Pulmonary artery endothelial cell (primary cell): ENCODE data around the gene MYO18B. TPM values are rescaled to one million over a fixed set of nuclear protein-coding genes. Genes with fewer than 3 reads are reported as not detected.

Source experiments
- DNase-seq: peaks from one replicate; pipeline ENCODE4 v3.0.0-alpha.2; 2011; ENCODE audit warnings: low read depth, low spot score
- total RNA-seq: library from RNA; depleted of rRNA; stranded (reverse); fragments of >200 nt; gene quantifications from 2 replicates; pipeline ENCODE4 v1.2.3, GENCODE V29; 2014

Gene MYO18B
- total RNA-seq, 1 donor from 2014 or later = not detected

DNA sequence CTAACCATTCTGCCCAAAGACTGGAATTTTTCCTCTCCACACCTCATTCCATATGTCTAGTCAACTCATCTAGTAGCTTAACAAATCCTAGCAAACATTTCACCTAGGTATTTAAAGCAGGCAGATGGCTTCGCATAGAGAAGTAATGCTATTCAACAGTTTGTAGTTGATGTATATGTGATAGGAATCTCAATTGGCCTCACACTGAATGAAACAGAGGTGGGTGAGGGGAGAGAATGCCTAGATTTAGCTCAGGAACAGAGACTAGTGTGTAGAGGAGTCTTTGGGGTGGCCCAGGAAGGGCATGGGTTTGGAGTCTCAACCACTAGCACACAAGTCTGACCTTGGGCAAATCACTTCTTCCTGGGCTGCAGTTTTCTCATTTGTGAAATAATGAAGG, 196.2 kb downstream of the MYO18B start:
- no peak for DNase-seq

- no peak for DNase-seq
Measured at GRCh38 chr22:25939384-25939783, 197.4 kb downstream of the MYO18B start.

DNA sequence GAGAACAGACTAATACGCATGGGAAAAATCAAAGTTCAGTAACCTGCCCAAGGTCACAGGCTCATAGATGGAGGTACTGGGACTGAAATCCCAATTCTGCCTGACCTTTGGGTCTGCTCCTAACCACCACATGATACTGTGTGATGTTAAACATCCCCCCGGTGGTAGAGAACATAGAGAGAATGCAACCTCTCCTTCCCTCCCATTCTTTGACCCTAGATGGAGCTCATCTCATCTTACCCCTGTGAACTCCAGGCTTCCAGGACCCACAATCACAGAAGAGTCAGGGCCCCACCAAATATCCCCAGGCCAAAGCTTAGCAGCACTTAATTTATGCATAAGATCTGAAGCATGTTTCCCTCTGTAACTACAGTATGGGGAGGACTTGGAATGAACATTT, 198.5 kb downstream of the MYO18B start:
- DNase-seq = no peak

DNA sequence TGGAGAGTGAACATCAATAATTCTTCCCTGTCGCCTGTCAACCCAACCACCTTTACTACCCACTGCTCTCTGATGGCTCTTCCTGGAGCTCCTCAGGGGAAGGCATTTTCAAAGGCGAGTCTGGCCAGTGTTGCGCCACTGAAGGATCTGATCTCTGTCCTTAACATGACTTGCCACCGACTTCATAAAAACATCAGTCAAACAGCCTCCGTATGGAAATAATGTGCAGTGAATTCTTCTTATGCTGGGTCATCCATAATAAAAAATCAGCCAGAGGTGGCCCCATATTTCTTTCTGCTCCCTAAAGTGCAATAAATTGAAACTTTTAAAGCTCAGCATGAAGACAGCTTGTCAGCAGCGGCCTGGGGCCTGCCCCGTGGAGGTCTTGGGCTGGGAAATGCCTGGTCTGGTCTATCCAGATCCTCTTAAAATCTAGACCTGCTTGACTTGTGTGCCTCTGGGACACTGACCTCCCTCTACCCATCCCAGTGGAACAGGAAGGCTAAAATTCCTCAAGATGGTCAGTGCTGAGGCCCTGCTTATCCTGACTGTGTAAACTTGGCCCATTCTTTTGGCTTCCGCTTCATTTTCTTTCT, 199.5 kb downstream of the MYO18B start:
- DNase-seq = no peak

- DNase-seq = no peak
Measured at GRCh38 chr22:25942115-25942855, 200.3 kb downstream of the MYO18B start.

GRCh38 chr22:25942856-25943411, 200.9 kb downstream of the MYO18B start:
- DNase-seq = no peak

DNA sequence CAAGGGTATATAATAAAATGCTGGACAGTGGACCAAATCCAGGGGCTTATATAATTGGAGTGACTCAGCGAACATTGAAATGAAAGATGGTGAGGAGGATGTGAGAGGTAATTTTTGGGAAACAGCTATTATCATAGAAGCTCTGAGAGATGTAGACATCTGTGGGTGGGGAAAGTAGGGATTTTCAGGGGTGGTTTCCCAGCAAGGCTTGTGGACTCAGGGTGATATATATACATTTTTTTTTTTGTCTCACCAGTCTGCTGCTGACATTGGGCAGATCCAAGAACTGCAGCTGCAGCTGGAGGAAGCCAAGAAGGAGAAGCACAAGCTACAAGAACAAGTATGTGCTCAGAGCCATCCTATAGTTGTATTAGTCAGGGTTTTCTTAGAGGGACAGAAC, 208.1 kb downstream of the MYO18B start:
- DNase-seq = no peak

- no peak for DNase-seq
Measured at GRCh38 chr22:25953276-25953675, 211.3 kb downstream of the MYO18B start.

DNA sequence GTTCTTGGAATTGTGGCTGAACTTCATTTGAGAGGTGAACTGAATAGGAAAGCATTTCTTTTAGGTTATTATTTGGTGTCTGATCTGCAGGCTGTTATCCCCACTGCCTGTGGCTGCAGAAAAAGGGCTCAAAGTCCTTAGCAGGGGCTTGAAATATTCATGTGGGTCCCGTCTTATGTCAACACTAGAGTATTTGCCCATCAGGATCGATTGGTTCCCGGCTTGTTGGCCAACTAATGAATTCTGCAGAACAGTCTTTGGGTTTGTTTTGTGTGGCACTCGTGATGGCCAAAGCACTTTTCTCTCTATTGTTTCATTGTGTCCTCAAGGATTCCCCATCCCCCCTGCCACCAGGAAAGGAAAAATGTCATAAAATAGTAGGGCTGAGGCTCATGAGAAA, 211.9 kb downstream of the MYO18B start:
- no peak for DNase-seq

- DNase-seq = no peak
Measured at GRCh38 chr22:25955323-25955722, 213.3 kb downstream of the MYO18B start.

GRCh38 chr22:25956801-25957200, 214.8 kb downstream of the MYO18B start:
- DNase-seq = no peak

- no peak for DNase-seq
Measured at GRCh38 chr22:25959818-25960774, 218.1 kb downstream of the MYO18B start.

DNA sequence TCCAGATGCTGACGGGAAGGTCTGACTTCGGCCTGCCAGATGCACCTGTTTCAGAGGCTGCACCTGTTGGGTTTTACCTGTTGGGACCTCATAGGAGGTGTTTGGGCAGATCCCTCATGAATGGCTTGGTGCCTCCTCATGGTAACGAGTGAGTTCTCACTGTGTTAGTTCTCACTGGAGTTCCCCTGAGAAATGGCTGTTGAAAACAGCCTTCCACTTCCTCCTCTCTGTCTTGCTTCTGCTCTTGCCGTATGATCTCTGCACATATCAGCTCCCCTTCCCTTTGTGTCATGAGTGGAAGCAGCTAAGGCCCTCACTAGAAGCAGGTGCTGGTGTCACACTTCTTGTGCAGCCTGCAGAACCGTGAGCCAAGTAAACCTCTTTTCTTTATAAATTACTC, 219.7 kb downstream of the MYO18B start:
- DNase-seq = no peak

DNA sequence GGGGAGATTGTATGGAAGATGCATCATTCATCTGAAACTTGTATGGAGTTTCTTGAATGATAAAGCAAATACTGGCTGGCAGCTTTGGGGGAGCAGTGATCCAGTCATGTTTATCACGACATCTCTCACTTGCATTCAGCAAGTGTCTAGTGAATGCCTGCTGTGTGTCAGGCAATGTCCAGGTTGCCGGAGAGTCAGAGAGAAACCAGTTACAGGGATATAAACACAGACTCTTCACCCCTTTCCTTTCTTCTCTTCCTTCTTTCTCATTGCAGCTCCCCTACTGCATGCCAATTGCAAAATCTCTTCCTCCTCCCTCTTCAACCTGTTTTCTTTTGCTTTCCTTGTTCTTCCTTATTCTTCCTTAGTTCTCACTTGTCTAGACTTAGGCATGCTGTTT, 220.7 kb downstream of the MYO18B start:
- no peak for DNase-seq

DNA sequence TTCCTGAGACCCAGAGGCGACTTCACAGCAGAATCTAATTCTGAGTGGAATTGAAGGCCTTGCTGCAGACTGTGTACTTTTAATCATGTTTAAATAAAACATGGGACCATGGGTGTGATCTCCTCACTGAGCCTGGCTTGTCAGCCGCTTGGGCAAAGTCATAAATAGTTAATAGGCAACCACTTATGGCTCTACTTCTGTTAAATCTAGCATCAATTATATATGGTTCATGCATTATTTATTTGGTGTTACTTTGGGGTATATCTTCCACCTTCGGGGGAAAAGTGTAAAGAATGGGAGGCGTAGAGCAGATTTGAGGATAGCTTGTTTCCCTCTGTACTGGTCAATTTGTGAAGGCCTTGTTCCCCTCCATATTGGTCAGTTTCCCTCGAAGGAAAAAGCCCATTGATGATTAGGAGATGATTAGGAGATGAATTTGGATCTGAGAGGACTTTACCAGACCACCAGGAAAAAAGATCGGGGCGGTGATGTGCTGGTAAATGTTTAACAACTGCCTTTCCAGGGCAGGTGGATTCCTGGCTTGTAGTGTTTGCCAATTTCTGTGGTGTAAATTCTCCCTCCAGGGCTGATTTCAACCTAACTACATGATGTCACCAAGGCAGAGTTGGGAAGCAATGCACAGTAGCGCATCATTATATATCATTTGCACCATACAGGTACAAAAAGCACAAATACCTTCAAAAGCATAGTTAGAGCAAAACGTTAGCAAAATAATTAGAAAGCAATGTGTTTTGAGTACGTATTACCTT, 223.2 kb downstream of the MYO18B start:
- no peak for DNase-seq

- no peak for DNase-seq
Measured at GRCh38 chr22:25966448-25966913, 224.5 kb downstream of the MYO18B start.

GRCh38 chr22:25969286-25969685, 227.3 kb downstream of the MYO18B start:
- DNase-seq = no peak

DNA sequence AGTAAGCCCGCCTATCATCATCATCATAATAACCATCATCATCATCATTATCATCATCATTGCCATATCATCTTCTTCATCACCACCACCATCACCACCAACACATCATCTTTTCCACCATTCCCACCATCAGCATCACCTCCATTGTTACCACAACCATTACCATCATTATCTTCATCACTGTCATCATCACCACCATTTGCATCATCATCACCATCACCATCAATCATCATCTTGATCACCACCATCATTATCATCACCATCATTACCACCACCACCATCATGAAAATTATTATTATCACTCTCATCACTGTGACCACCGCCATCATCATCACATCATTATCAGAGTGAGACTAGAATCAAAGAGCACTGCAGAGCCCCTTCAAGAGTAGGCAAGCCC, 227.9 kb downstream of the MYO18B start:
- DNase-seq = no peak

- no peak for DNase-seq
Measured at GRCh38 chr22:25970374-25970911, 228.5 kb downstream of the MYO18B start.

GRCh38 chr22:25970999-25971811, 229.2 kb downstream of the MYO18B start:
- DNase-seq = no peak
